PC-3 (cell line): Measurements from ENCODE around the gene KIF17.

ENCODE experiments used
- EZH2phosphoT487 ChIP-seq: fragments of 300-600 bp; sonication (generic); IDR thresholded peaks from 2 replicates; pipeline ENCODE4 v1.6.1; 2018; ENCODE audit warnings: mild to moderate bottlenecking, antibody characterized with exemption, low read length, borderline replicate concordance
- TF ChIP-seq, protein P1 (sequence below): fragments of 300-600 bp; sonication (generic); conservative IDR thresholded peaks from 2 replicates; pipeline ENCODE4 v1.5.1; 2017; ENCODE audit warnings: antibody characterized with exemption, low read depth, mild to moderate bottlenecking, low read length

DNA sequence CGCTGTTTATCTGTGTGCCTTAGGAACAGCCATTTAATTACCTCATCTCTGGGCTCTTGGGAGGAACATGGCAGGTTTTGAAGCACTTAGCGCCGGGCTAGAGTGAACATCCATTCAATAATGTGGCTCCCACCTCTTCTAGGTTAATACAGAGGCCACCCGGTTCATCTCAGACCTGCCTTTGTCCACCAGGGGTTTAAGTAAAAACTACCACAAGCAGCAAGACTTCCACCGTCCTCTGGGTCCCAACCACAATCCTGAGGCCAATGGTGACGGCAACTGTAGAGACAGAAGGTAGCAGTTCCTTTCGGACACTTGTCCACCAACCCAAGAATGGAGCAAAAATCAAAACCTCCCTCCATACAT, 55.7 kb downstream of the KIF17 start:
- TF ChIP-seq, protein P1, sequence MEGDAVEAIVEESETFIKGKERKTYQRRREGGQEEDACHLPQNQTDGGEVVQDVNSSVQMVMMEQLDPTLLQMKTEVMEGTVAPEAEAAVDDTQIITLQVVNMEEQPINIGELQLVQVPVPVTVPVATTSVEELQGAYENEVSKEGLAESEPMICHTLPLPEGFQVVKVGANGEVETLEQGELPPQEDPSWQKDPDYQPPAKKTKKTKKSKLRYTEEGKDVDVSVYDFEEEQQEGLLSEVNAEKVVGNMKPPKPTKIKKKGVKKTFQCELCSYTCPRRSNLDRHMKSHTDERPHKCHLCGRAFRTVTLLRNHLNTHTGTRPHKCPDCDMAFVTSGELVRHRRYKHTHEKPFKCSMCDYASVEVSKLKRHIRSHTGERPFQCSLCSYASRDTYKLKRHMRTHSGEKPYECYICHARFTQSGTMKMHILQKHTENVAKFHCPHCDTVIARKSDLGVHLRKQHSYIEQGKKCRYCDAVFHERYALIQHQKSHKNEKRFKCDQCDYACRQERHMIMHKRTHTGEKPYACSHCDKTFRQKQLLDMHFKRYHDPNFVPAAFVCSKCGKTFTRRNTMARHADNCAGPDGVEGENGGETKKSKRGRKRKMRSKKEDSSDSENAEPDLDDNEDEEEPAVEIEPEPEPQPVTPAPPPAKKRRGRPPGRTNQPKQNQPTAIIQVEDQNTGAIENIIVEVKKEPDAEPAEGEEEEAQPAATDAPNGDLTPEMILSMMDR = no peak
- TF ChIP-seq EZH2phosphoT487 = no peak
